ENCODE measurements around the gene KIF11.
"Not testable (repeated sequence)": the region's sequence is repeated elsewhere in the genome, so short reads cannot be mapped to it uniquely, and the experiment has no call there.

Gene KIF11

GRCh38 chr10:92592761-92593618 lies at the start of gene KIF11:
TSS of gene KIF11 (plus strand) at chr10:92593130. CDS start at chr10:92593376, 246 bp downstream.
- peak; percentile 96 for DNase-seq

GRCh38 chr10:92544296-92544695 lies 48.6 kb upstream of the KIF11 start:
- peak; percentile 3 for DNase-seq

- DNase-seq: no peak
Measured at GRCh38 chr10:92545556-92545955, 47.4 kb upstream of the KIF11 start.

- DNase-seq: no peak
Measured at GRCh38 chr10:92547676-92548075, 45.3 kb upstream of the KIF11 start.

GRCh38 chr10:92550924-92551323 lies 42.0 kb upstream of the KIF11 start:
- no peak for DNase-seq

- no peak for DNase-seq
Measured at GRCh38 chr10:92552310-92552709, 40.6 kb upstream of the KIF11 start.

GRCh38 chr10:92553959-92554358 lies 39.0 kb upstream of the KIF11 start:
- no peak for DNase-seq

- no peak for DNase-seq
Measured at GRCh38 chr10:92559046-92559445, 33.9 kb upstream of the KIF11 start.

GRCh38 chr10:92562424-92562823 lies 30.5 kb upstream of the KIF11 start:
- DNase-seq: no peak

- no peak for DNase-seq
Measured at GRCh38 chr10:92567952-92568600, 24.9 kb upstream of the KIF11 start.

- DNase-seq: no peak
Measured at GRCh38 chr10:92569071-92569470, 23.9 kb upstream of the KIF11 start.

GRCh38 chr10:92569663-92570062 lies 23.3 kb upstream of the KIF11 start:
- not testable (repeated sequence) for DNase-seq

GRCh38 chr10:92571649-92572048 lies 21.3 kb upstream of the KIF11 start:
- no peak for DNase-seq

- DNase-seq: no peak
Measured at GRCh38 chr10:92572362-92573090, 20.4 kb upstream of the KIF11 start.

GRCh38 chr10:92573091-92573797 lies 19.7 kb upstream of the KIF11 start:
- DNase-seq: peak; percentile 39

GRCh38 chr10:92573798-92574547 lies 19.0 kb upstream of the KIF11 start, which contains the start of gene IDE:
TSS of gene IDE (minus strand) at chr10:92574093. CDS start at chr10:92574019, 74 bp downstream.
- DNase-seq: peak; percentile 85

- DNase-seq: peak; percentile 50
Measured at GRCh38 chr10:92574548-92575261, 18.2 kb upstream of the KIF11 start.

GRCh38 chr10:92575961-92576360 lies 17.0 kb upstream of the KIF11 start:
- no peak for DNase-seq

- not testable (repeated sequence) for DNase-seq
Measured at GRCh38 chr10:92582347-92582746, 10.6 kb upstream of the KIF11 start.

GRCh38 chr10:92590623-92591549 lies 2.0 kb upstream of the KIF11 start:
- peak; percentile 38 for DNase-seq
